ENCODE results near the gene ANKRD39. TPM values are rescaled to one million over a fixed set of nuclear protein-coding genes. Genes with fewer than 3 reads are reported as not detected.

The ANKRD39 gene
- total RNA-seq, 4 donors from 2014 or later = 9.7 to 55.3 (median 12.7) TPM

DNA sequence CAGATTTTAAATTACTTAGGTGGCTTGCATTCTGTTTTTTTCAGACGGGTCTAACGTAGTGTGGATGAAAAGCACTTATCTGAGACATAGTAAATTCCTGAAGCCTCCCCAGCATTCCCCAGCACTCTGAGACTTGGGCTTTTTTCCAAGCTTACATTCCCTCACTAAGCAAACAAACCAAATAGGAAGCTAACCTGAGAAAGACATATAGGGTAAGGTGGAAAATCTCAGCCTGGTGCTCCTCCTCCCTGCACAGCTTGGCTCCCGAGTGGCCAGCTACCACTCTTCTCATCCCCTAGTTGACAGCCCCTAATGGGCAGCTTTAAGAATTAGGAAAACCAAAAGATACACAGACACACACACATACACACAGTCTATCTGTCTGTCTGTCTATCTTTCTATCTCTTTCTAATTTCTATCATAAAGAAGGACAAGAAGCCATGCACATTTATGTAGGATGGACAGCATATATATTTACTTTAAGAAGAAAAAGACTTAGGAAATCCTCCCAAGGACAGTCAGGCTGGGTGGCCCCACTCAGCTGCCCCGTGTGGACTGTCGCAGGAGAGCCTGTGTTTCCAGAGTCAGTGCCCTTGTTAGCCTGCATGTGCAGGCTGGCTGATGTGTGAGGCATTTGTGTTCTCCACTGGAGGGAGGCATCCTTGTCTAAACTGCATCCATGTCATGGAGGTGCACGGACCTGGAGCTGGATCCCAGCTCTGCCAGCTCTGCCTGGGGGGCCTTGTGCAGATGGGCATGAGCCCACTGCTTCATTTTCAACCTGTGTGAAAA, 33.5 kb downstream of the ANKRD39 start:
- TF ChIP-seq CTCF (IDR thresholded peaks at IDR 0.05) = no peak
- H3K36me3 ChIP-seq = peaks cover 0 to 38% (median 17%) of the 10 kb centered on the region in 4 donors
- DNase-seq = no peak
- H3K4me1 ChIP-seq = peaks cover 6 to 53% (median 35%) of the 10 kb centered on the region in 4 donors
- no peak overlapping the region for H3K4me3 ChIP-seq
- H3K27ac ChIP-seq = peak overlapping the region in 2 of 4 donors; percentile 2 to 28
- H3K27me3 ChIP-seq = no peaks in the 10 kb centered on the region
- no peaks in the 10 kb centered on the region for H3K9me3 ChIP-seq
- in situ Hi-C loops (cut with MboI; ENCODE audit: low pct_ligation_motif_present in 1 of 4, low pct_unique_long_range_greater_than_20kb in 1 of 4, low sequenced_read_pairs in 3 of 4) (no loop called here), intact Hi-C loops (cut with DNase I; ENCODE audit: low total_unique reads) (no loop called here)
- 40 to 61% methylated on average over 3 to 6 of the region's 6 CpGs for WGBS, 2 donors (ENCODE audit: low coverage in 1 of 2)

DNA sequence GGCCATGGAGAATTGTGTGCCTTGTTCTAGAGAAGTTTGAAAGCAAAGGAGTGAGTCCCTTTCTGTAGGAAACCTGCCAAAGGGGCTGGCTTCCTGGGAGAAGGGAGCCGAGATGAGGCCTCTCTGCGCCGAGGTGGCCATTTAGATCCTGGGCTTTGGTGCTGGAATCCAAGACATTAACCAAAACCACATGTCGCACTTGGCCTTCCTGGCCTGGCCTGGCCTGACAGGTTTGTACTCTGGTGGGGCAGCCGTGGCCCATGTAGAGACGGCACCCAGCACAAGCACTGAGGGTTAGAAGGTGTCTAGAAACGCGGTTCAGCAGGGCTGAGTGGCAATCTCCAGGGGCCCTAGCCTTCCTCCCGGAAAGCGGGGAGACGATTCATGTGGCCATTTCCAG, 34.6 kb downstream of the ANKRD39 start:
- WGBS, 2 donors (ENCODE audit: low coverage in 1 of 2) = 82% methylated on average over 11 of the region's 11 CpGs; no CpG with 5 or more reads in 1 of the 2 donors

DNA sequence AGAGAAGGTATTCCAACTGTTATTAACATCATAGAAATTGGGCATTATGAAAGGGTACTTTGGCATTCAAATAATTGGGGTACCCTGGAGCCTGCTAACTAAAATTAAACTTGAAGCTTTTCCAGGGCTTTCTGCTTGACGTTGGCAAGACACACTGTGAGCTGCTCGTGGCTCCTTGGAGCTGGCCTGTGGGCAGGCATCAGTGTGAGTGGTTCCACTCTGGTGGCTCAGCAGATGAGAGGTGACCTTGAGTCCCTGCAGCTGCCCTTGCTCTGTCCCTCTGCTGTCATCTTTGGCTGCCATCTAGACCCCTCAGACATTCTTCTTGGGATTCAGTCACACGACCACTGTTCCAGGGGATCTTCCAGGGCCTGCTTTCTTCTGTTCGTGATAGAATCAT, 35.0 kb downstream of the ANKRD39 start:
- Histone ChIP-seq H3K9me3 (no peaks in the 10 kb centered on the region), H3K36me3 (peaks cover 0 to 27% (median 11%) of the 10 kb centered on the region in 4 donors), H3K27ac (no peak overlapping the region), H3K27me3 (no peaks in the 10 kb centered on the region), H3K4me1 (peaks cover 21 to 68% (median 50%) of the 10 kb centered on the region in 4 donors), H3K4me3 (no peak overlapping the region)
- TF ChIP-seq EP300 (IDR thresholded peaks at IDR 0.05; ENCODE audit: low read depth) (no peak), CTCF (IDR thresholded peaks at IDR 0.05) (no peak), POLR2AphosphoS5 (IDR thresholded peaks at IDR 0.05) (no peak), POLR2A (IDR thresholded peaks at IDR 0.05) (no peak)
- 88 to 100% methylated on average over 2 to 4 of the region's 4 CpGs for WGBS, 2 donors (ENCODE audit: low coverage in 1 of 2)
- in situ Hi-C loops (cut with MboI; ENCODE audit: low pct_ligation_motif_present in 1 of 4, low pct_unique_long_range_greater_than_20kb in 1 of 4, low sequenced_read_pairs in 3 of 4) (no loop called here), intact Hi-C loops (cut with DNase I; ENCODE audit: low total_unique reads) (no loop called here)
- no peak for DNase-seq

More for the DNA sequence above, 34.6 kb downstream of the ANKRD39 start:
- Histone ChIP-seq H3K27me3 (no peaks in the 10 kb centered on the region), H3K9me3 (no peaks in the 10 kb centered on the region), H3K27ac (peak overlapping the region in 1 of 4 donors; percentile 28), H3K4me3 (no peak overlapping the region), H3K36me3 (peaks cover 0 to 27% (median 13%) of the 10 kb centered on the region in 4 donors), H3K4me1 (peaks cover 17 to 64% (median 46%) of the 10 kb centered on the region in 4 donors)
- intact Hi-C loops (cut with DNase I; ENCODE audit: low total_unique reads) (no loop called here), in situ Hi-C loops (cut with MboI; ENCODE audit: low pct_ligation_motif_present in 1 of 4, low pct_unique_long_range_greater_than_20kb in 1 of 4, low sequenced_read_pairs in 3 of 4) (no loop called here)
- DNase-seq = no peak
- TF ChIP-seq EP300 (IDR thresholded peaks at IDR 0.05; ENCODE audit: low read depth) (no peak), POLR2AphosphoS5 (IDR thresholded peaks at IDR 0.05) (no peak), CTCF (IDR thresholded peaks at IDR 0.05) (no peak), POLR2A (IDR thresholded peaks at IDR 0.05) (no peak)

GRCh38 chr2:96821113-96821675, 36.6 kb downstream of the ANKRD39 start:
- no peak for DNase-seq
- Histone ChIP-seq H3K4me1 (peaks cover 27 to 75% (median 58%) of the 10 kb centered on the region in 4 donors), H3K9me3 (no peaks in the 10 kb centered on the region), H3K36me3 (peaks cover 0 to 16% (median 6%) of the 10 kb centered on the region in 4 donors), H3K27ac (no peak overlapping the region), H3K4me3 (no peak overlapping the region), H3K27me3 (no peaks in the 10 kb centered on the region)
- 62 to 84% methylated on average over 8 to 11 of the region's 11 CpGs for WGBS, 2 donors (ENCODE audit: low coverage in 1 of 2)
- TF ChIP-seq EP300 (IDR thresholded peaks at IDR 0.05; ENCODE audit: low read depth) = no peak
- TF ChIP-seq POLR2AphosphoS5 (IDR thresholded peaks at IDR 0.05) = no peak
- TF ChIP-seq CTCF (IDR thresholded peaks at IDR 0.05) = no peak
- TF ChIP-seq POLR2A (IDR thresholded peaks at IDR 0.05) = no peak
- in situ Hi-C loops (cut with MboI; ENCODE audit: low pct_ligation_motif_present in 1 of 4, low pct_unique_long_range_greater_than_20kb in 1 of 4, low sequenced_read_pairs in 3 of 4) (no loop called here), intact Hi-C loops (cut with DNase I; ENCODE audit: low total_unique reads) (no loop called here)

Data from transverse colon (tissue), 4 donors.